ENCODE measurements around the gene ARHGAP10.
"Not testable (repeated sequence)": the region's sequence is repeated elsewhere in the genome, so short reads cannot be mapped to it uniquely, and the experiment has no call there.

The ARHGAP10 gene

GRCh38 chr4:147874109-147874508 is 142.2 kb downstream of the ARHGAP10 start:
- no peak for TF ChIP-seq MAX (IDR thresholded peaks at IDR 0.05; ENCODE audit: low read depth, low read length)
- no peak for TF ChIP-seq MYC (IDR thresholded peaks at IDR 0.05; ENCODE audit: low read depth, low read length)
- TF ChIP-seq CTCF (IDR thresholded peaks at IDR 0.05; ENCODE audit: low read depth, low read length): no peak
- TF ChIP-seq POLR2A (IDR thresholded peaks at IDR 0.05; ENCODE audit: extremely low read depth, insufficient read length): no peak
- DNase-seq (ENCODE audit: low read depth): no peak
- H3K4me3 ChIP-seq (ENCODE audit: low read depth, low read length): no peak overlapping the region

GRCh38 chr4:147877308-147877771 is 145.5 kb downstream of the ARHGAP10 start:
- no peak for TF ChIP-seq MAX (IDR thresholded peaks at IDR 0.05; ENCODE audit: low read depth, low read length)
- TF ChIP-seq POLR2A (IDR thresholded peaks at IDR 0.05; ENCODE audit: extremely low read depth, insufficient read length): no peak
- TF ChIP-seq CTCF (IDR thresholded peaks at IDR 0.05; ENCODE audit: low read depth, low read length): no peak
- no peak for TF ChIP-seq MYC (IDR thresholded peaks at IDR 0.05; ENCODE audit: low read depth, low read length)
- no peak for DNase-seq (ENCODE audit: low read depth)
- no peak overlapping the region for H3K4me3 ChIP-seq (ENCODE audit: low read depth, low read length)

GRCh38 chr4:147879676-147880075 is 147.8 kb downstream of the ARHGAP10 start:
- no peak overlapping the region for H3K4me3 ChIP-seq (ENCODE audit: low read depth, low read length)
- DNase-seq (ENCODE audit: low read depth): no peak
- TF ChIP-seq MYC (IDR thresholded peaks at IDR 0.05; ENCODE audit: low read depth, low read length) (no peak), POLR2A (IDR thresholded peaks at IDR 0.05; ENCODE audit: extremely low read depth, insufficient read length) (no peak), MAX (IDR thresholded peaks at IDR 0.05; ENCODE audit: low read depth, low read length) (no peak)

- TF ChIP-seq MYC (IDR thresholded peaks at IDR 0.05; ENCODE audit: low read depth, low read length) (no peak), CTCF (IDR thresholded peaks at IDR 0.05; ENCODE audit: low read depth, low read length) (no peak), MAX (IDR thresholded peaks at IDR 0.05; ENCODE audit: low read depth, low read length) (no peak), POLR2A (IDR thresholded peaks at IDR 0.05; ENCODE audit: extremely low read depth, insufficient read length) (no peak)
- H3K4me3 ChIP-seq (ENCODE audit: low read depth, low read length): no peak overlapping the region
Measured at GRCh38 chr4:147880511-147880910, 148.6 kb downstream of the ARHGAP10 start.

GRCh38 chr4:147884536-147884935 is 152.6 kb downstream of the ARHGAP10 start:
- DNase-seq (ENCODE audit: low read depth): no peak
- no peak overlapping the region for H3K4me3 ChIP-seq (ENCODE audit: low read depth, low read length)
- TF ChIP-seq MYC (IDR thresholded peaks at IDR 0.05; ENCODE audit: low read depth, low read length) (no peak), MAX (IDR thresholded peaks at IDR 0.05; ENCODE audit: low read depth, low read length) (no peak), POLR2A (IDR thresholded peaks at IDR 0.05; ENCODE audit: extremely low read depth, insufficient read length) (no peak)

More at GRCh38 chr4:147880511-147880910, 148.6 kb downstream of the ARHGAP10 start:
- DNase-seq (ENCODE audit: low read depth): no peak

GRCh38 chr4:147885216-147885615 is 153.3 kb downstream of the ARHGAP10 start:
- H3K4me3 ChIP-seq (ENCODE audit: low read depth, low read length); DNase-seq (ENCODE audit: low read depth): not testable (repeated sequence)

GRCh38 chr4:147891476-147892115 is 159.7 kb downstream of the ARHGAP10 start:
- no peak for DNase-seq (ENCODE audit: low read depth)
- TF ChIP-seq MAX (IDR thresholded peaks at IDR 0.05; ENCODE audit: low read depth, low read length): no peak
- TF ChIP-seq MYC (IDR thresholded peaks at IDR 0.05; ENCODE audit: low read depth, low read length): no peak
- no peak for TF ChIP-seq POLR2A (IDR thresholded peaks at IDR 0.05; ENCODE audit: extremely low read depth, insufficient read length)
- TF ChIP-seq CTCF (IDR thresholded peaks at IDR 0.05; ENCODE audit: low read depth, low read length): no peak
- H3K4me3 ChIP-seq (ENCODE audit: low read depth, low read length): no peak overlapping the region

Data from NB4 (cell line).